Measurements from ENCODE around the gene BICRA. TPM values are rescaled to one million over a fixed set of nuclear protein-coding genes. Genes with fewer than 3 reads are reported as not detected.

Gene BICRA
- total and polyA plus RNA-seq, 2 of the 4 experiments (the other 2 are of a cell fraction) = 1.8 to 3.5 TPM

- ATAC-seq (ENCODE audit: low read depth) (peak; percentile 80), DNase-seq (peak; percentile 99)
- H3K27ac ChIP-seq (ENCODE audit: insufficient read depth, low read length) = peak overlapping the region; percentile 83
- peak overlapping the region; percentile 23 to 79; a peak in 3 of 4 replicates for H4K8ac ChIP-seq (ENCODE audit: low read depth in 2 of 2, low read length in 2 of 2)
- H3K9ac ChIP-seq (ENCODE audit: low read depth, low read length) = peak overlapping the region; percentile 12; the same call in 1 of the 2 replicates
- peak overlapping the region; percentile 95 for H4K91ac ChIP-seq (ENCODE audit: insufficient read depth, low read depth, low read length)
- BruUV-seq (replicated peaks) = no TSS peak
- peak overlapping the region; percentile 94 for H2AK5ac ChIP-seq (ENCODE audit: low read depth, low read length)
- peak overlapping the region; percentile 79 for H4K5ac ChIP-seq (ENCODE audit: low read depth, low read length)
- ChIA-PET CTCF (interaction anchor here (1.0 kb wide), 1 partner anchor 64 kb away, joined by 3 read pairs; no protein-coding TSS in a partner anchor), POLR2A (ENCODE audit: unreplicated experiment) (no interaction called here)
- peaks cover 58% of the 10 kb centered on the region for H4K20me1 ChIP-seq (ENCODE audit: insufficient read depth, low read length)
- H3K18ac ChIP-seq (ENCODE audit: low read depth, low read length) = peak overlapping the region; percentile 86
- intact Hi-C loops (cut with micrococcal nuclease) (loop anchor here (1.0 to 10.0 kb wide), 3 partner anchors 55 to 149 kb away; partner anchors contain the start of genes BICRA, NAPA and NOP53), dilution Hi-C loops (cut with HindIII; ENCODE audit: low sequenced_read_pairs, unreplicated experiment) (no loop called here), in situ Hi-C loops (cut with MboI; ENCODE audit: low sequenced_read_pairs) (no loop called here)
- H3K4ac ChIP-seq (ENCODE audit: low read depth, low read length) = peak overlapping the region; percentile 94
- H2BK15ac ChIP-seq (ENCODE audit: low read depth, low read length) = peak overlapping the region; percentile 75; the same call in 2 of the 3 replicates
- peak overlapping the region; percentile 86 for H2BK20ac ChIP-seq (ENCODE audit: low read depth, low read length)
- peaks cover 2% of the 10 kb centered on the region for H3K36me3 ChIP-seq (ENCODE audit: control insufficient read depth, insufficient read depth, low read length)
- H3K4me1 ChIP-seq (ENCODE audit: control insufficient read depth, insufficient read depth, low read length) = peaks cover 35% of the 10 kb centered on the region
- peak overlapping the region; percentile 82 for H3K4me2 ChIP-seq (ENCODE audit: low read depth, low read length)
- H3K9me1 ChIP-seq (ENCODE audit: insufficient read depth, low read length) = peaks cover 49% of the 10 kb centered on the region
- H3K56ac ChIP-seq (ENCODE audit: extremely low read depth, insufficient read depth, low read length) = peak overlapping the region; percentile 64; the same call in 1 of the 2 replicates
- no peaks in the 10 kb centered on the region for H3K9me3 ChIP-seq (ENCODE audit: control insufficient read depth, insufficient read depth, low read length)
- H3K14ac ChIP-seq (replicated peaks; ENCODE audit: low read depth, low read length) = peak overlapping the region; percentile 93
- H3K79me1 ChIP-seq (ENCODE audit: low read depth in 1 of 2, low read length in 2 of 2) = peaks cover 39 to 88% of the 10 kb centered on the region in 2 experiments
- peak overlapping the region; percentile 97 for H2BK5ac ChIP-seq (ENCODE audit: low read depth, low read length, poor library complexity, severe bottlenecking)
- 48% methylated on average over 11 of the region's 24 CpGs; no CpG with 5 or more reads in 1 of the 2 experiments for WGBS, 2 experiments (ENCODE audit: extremely low coverage in 2 of 2, insufficient read length in 1 of 2)
- no peaks in the 10 kb centered on the region for H3K27me3 ChIP-seq (ENCODE audit: control insufficient read depth, insufficient read depth, low read length)
- peak overlapping the region; percentile 50 for H2AFZ ChIP-seq (replicated peaks; ENCODE audit: low read length, poor library complexity)
- H3K4me3 ChIP-seq (ENCODE audit: insufficient read depth, low read depth, low read length) = no peak overlapping the region; the same call in 1 of the 2 replicates
- peak overlapping the region; percentile 86 for H2BK120ac ChIP-seq (ENCODE audit: low read depth, low read length)
- peak overlapping the region; percentile 61 for H2AK9ac ChIP-seq (replicated peaks; ENCODE audit: low read depth, low read length, poor library complexity)
- H3K23ac ChIP-seq (ENCODE audit: low read depth, low read length) = peak overlapping the region; percentile 84; the same call in 1 of the 2 replicates
- TF ChIP-seq, protein P1, sequence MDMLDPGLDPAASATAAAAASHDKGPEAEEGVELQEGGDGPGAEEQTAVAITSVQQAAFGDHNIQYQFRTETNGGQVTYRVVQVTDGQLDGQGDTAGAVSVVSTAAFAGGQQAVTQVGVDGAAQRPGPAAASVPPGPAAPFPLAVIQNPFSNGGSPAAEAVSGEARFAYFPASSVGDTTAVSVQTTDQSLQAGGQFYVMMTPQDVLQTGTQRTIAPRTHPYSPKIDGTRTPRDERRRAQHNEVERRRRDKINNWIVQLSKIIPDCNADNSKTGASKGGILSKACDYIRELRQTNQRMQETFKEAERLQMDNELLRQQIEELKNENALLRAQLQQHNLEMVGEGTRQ (IDR thresholded peaks at IDR 0.05; ENCODE audit: low read depth, low read length) = no peak
- no peak; the same call in 1 of the 2 replicates for TF ChIP-seq CHD1 (IDR thresholded peaks at IDR 0.05; ENCODE audit: low read depth, low read length)
- peak; percentile 99 for TF ChIP-seq CEBPB (IDR thresholded peaks at IDR 0.05; ENCODE audit: low read depth, low read length)
- no peak for TF ChIP-seq BHLHE40 (IDR thresholded peaks at IDR 0.05; ENCODE audit: low read depth, low read length)
- peak; percentile 91 for TF ChIP-seq RFX5 (IDR thresholded peaks at IDR 0.05; ENCODE audit: low read depth, low read length)
- no peak for TF ChIP-seq MAZ (IDR thresholded peaks at IDR 0.05; ENCODE audit: borderline replicate concordance, low read depth, low read length)
- no peak for TF ChIP-seq CTCF (conservative IDR thresholded peaks at IDR 0.05; ENCODE audit: low read depth, low read length)
- TF ChIP-seq MXI1 (IDR thresholded peaks at IDR 0.05; ENCODE audit: borderline replicate concordance, low read depth, low read length) = no peak
- TF ChIP-seq FOS (IDR thresholded peaks at IDR 0.05; ENCODE audit: low read depth, low read length) = peak; percentile 23; the same call in 1 of the 2 replicates
- TF ChIP-seq MAFK (IDR thresholded peaks at IDR 0.05; ENCODE audit: low read depth, low read length) = peak; percentile 79
- peak; percentile 17; the same call in 1 of the 2 replicates for TF ChIP-seq RAD21 (IDR thresholded peaks at IDR 0.05; ENCODE audit: low read length)
- no peak for TF ChIP-seq SMC3 (IDR thresholded peaks at IDR 0.05; ENCODE audit: low read depth, low read length)
- TF ChIP-seq RCOR1 (IDR thresholded peaks at IDR 0.05; ENCODE audit: insufficient replicate concordance, low read length) = no peak
- no peak for TF ChIP-seq POLR2A (IDR thresholded peaks at IDR 0.05; ENCODE audit: low read depth, low read length)
- peak; percentile 95 for TF ChIP-seq NFE2L2 (IDR thresholded peaks at IDR 0.05; ENCODE audit: low read depth, low read length)
Measured at GRCh38 chr19:47663911-47664771, 55.2 kb downstream of the BICRA start.
